ENCODE data around the gene FAM216A. TPM values are rescaled to one million over a fixed set of nuclear protein-coding genes. Genes with fewer than 3 reads are reported as not detected.
"Not testable (repeated sequence)": the region's sequence is repeated elsewhere in the genome, so short reads cannot be mapped to it uniquely, and the experiment has no call there.

The FAM216A gene
- total and polyA plus RNA-seq, 7 donors = 1.6 to 13.0 (median 7.5) TPM

- Histone ChIP-seq H3K4me3 (no peak overlapping the region), H3K9me3 (no peaks in the 10 kb centered on the region), H3K36me3 (no peaks in the 10 kb centered on the region), H3K27ac (no peak overlapping the region), H3K27me3 (no peaks in the 10 kb centered on the region), H3K4me1 (peaks cover 0 to 16% (median 10%) of the 10 kb centered on the region in 4 donors)
- intact Hi-C loops (cut with DNase I) = loop anchor here (10.0 kb wide), 1 partner anchor 379 kb away; no protein-coding TSS in a partner anchor
- 79 to 82% methylated on average over 3 of the region's 3 CpGs for WGBS, 2 donors
- no peak for TF ChIP-seq CTCF (IDR thresholded peaks at IDR 0.05)
- TF ChIP-seq POLR2AphosphoS5 (IDR thresholded peaks at IDR 0.05) = no peak
- no peak for TF ChIP-seq POLR2A (IDR thresholded peaks at IDR 0.05)
- no peak for TF ChIP-seq EP300 (IDR thresholded peaks at IDR 0.05)
- DNase-seq = no peak
These were observed 36.7 kb downstream of the FAM216A start for GRCh38 chr12:110505332-110505731.

DNA sequence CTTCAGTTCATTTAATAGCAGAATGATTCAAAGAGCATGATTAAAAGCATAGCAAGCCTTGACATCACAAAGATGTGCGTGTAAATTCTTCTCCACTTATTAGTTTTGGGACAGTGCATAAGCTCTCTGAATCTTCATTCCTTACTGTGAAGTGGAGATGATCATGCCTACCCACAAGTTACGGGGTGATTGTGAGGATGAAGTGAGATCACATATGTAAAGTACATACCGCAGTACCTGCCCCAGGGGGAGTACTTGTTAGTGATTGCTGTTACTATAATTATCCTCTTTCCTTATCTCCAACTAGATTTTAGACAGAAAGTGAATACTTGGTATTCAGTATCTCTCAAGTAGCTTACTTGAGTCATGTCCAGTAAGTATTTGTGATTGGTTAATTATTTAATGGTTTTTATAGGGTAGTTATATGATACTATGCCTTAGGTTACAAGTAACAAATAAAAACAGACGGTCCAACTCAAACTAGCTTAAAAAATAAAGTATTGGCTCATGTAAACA lies 39.5 kb downstream of the FAM216A start:
- Histone ChIP-seq H3K4me1 (peaks cover 0 to 5% (median 4%) of the 10 kb centered on the region in 4 donors), H3K27ac (no peak overlapping the region), H3K9me3 (no peaks in the 10 kb centered on the region), H3K36me3 (no peaks in the 10 kb centered on the region), H3K4me3 (no peak overlapping the region), H3K27me3 (no peaks in the 10 kb centered on the region)
- DNase-seq = no peak
- TF ChIP-seq EP300 (IDR thresholded peaks at IDR 0.05) = no peak
- TF ChIP-seq POLR2AphosphoS5 (IDR thresholded peaks at IDR 0.05) = no peak
- no peak for TF ChIP-seq CTCF (IDR thresholded peaks at IDR 0.05)
- TF ChIP-seq POLR2A (IDR thresholded peaks at IDR 0.05) = no peak
- WGBS, 2 donors = 84 to 86% methylated on average over 4 of the region's 4 CpGs
- intact Hi-C loops (cut with DNase I) = loop anchor here (10.0 kb wide), 1 partner anchor 377 kb away; no protein-coding TSS in a partner anchor

DNA sequence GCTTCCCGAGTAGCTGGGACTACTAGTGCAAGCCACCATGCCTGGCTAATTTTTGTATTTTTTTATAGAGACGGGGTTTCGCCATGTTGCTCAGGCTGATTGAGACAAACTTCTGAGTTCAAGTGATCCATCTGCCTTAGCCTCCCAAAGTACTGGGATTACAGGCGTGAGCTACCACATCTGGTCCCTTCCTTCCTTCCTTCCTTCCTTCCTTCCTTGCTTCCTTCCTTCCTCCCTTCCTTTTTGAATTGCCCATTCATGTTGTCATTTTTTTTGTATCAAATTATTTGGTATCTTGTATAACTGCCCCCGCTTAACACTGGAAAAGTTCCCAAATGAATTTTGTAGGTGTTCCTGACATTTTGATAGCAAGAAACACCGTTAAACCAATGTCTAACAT lies 45.2 kb downstream of the FAM216A start:
- intact Hi-C loops (cut with DNase I) = no loop called here
- no peak for DNase-seq
- H3K4me1 ChIP-seq = peaks cover 0 to 5% (median 4%) of the 10 kb centered on the region in 4 donors
- no peak overlapping the region for H3K4me3 ChIP-seq
- H3K36me3 ChIP-seq = no peaks in the 10 kb centered on the region
- TF ChIP-seq POLR2AphosphoS5 (IDR thresholded peaks at IDR 0.05) (no peak), EP300 (IDR thresholded peaks at IDR 0.05) (no peak), CTCF (IDR thresholded peaks at IDR 0.05) (no peak), POLR2A (IDR thresholded peaks at IDR 0.05) (no peak)
- H3K27me3 ChIP-seq = no peaks in the 10 kb centered on the region
- 82 to 85% methylated on average over 6 of the region's 6 CpGs for WGBS, 2 donors
- no peak overlapping the region for H3K27ac ChIP-seq
- no peaks in the 10 kb centered on the region for H3K9me3 ChIP-seq

- H3K4me1 ChIP-seq = peaks cover 0 to 5% (median 4%) of the 10 kb centered on the region in 4 donors
- intact Hi-C loops (cut with DNase I) = no loop called here
- no peaks in the 10 kb centered on the region for H3K9me3 ChIP-seq
- no peak for DNase-seq
- H3K27ac ChIP-seq = no peak overlapping the region
- 60 to 76% methylated on average over 1 of the region's 1 CpG for WGBS, 2 donors
- H3K4me3 ChIP-seq = no peak overlapping the region
- no peaks in the 10 kb centered on the region for H3K27me3 ChIP-seq
- no peaks in the 10 kb centered on the region for H3K36me3 ChIP-seq
- no peak for TF ChIP-seq EP300 (IDR thresholded peaks at IDR 0.05)
- no peak for TF ChIP-seq POLR2AphosphoS5 (IDR thresholded peaks at IDR 0.05)
- TF ChIP-seq CTCF (IDR thresholded peaks at IDR 0.05) = no peak
- TF ChIP-seq POLR2A (IDR thresholded peaks at IDR 0.05) = no peak
These were observed 45.7 kb downstream of the FAM216A start for GRCh38 chr12:110514363-110514762.

DNA sequence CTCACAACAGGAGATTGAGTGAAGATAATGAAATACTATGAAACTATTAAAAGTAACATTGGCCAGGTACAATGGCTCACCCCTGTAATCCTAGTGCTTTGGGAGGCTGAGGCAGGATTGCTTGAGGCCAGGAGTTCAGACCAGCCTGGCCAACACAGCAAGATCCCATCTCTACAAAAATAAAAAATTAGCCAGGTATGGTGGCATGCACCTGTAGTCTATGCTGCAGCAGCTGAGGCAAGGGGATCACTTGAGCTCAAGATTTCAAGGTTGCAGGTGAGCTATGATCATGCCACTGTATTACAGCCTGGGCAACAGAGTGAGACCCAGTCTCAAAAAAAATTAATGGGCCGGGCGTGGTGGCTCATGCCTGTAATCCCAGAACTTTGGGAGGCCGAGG lies 48.4 kb downstream of the FAM216A start:
- Histone ChIP-seq H3K4me1 (peaks cover 0 to 5% (median 4%) of the 10 kb centered on the region in 4 donors), H3K9me3 (no peaks in the 10 kb centered on the region), H3K27me3 (no peaks in the 10 kb centered on the region), H3K27ac (no peak overlapping the region), H3K36me3 (no peaks in the 10 kb centered on the region), H3K4me3 (no peak overlapping the region)
- 87 to 93% methylated on average over 3 of the region's 3 CpGs for WGBS, 2 donors
- intact Hi-C loops (cut with DNase I) = no loop called here
- no peak for DNase-seq
- no peak for TF ChIP-seq POLR2AphosphoS5 (IDR thresholded peaks at IDR 0.05)
- no peak for TF ChIP-seq CTCF (IDR thresholded peaks at IDR 0.05)
- no peak for TF ChIP-seq POLR2A (IDR thresholded peaks at IDR 0.05)
- TF ChIP-seq EP300 (IDR thresholded peaks at IDR 0.05) = no peak

- intact Hi-C loops (cut with DNase I); DNase-seq; H3K4me1 ChIP-seq; H3K27me3 ChIP-seq; H3K27ac ChIP-seq; H3K4me3 ChIP-seq; H3K9me3 ChIP-seq; H3K36me3 ChIP-seq: not testable (repeated sequence)
- WGBS, 2 donors = 96 to 97% methylated on average over 8 of the region's 8 CpGs
These were observed 49.4 kb downstream of the FAM216A start for GRCh38 chr12:110518014-110518413.

GRCh38 chr12:110520876-110521712 lies 52.4 kb downstream of the FAM216A start:
- H3K4me3 ChIP-seq; DNase-seq; intact Hi-C loops (cut with DNase I); H3K9me3 ChIP-seq; H3K27me3 ChIP-seq; H3K27ac ChIP-seq; H3K36me3 ChIP-seq; H3K4me1 ChIP-seq: not testable (repeated sequence)
- WGBS, 2 donors = 85 to 91% methylated on average over 11 of the region's 11 CpGs

All from sigmoid colon (tissue), 7 donors.